D341Med (cell line): ENCODE data around the gene DLG4.
"Not testable (repeated sequence)": the region's sequence is repeated elsewhere in the genome, so short reads cannot be mapped to it uniquely, and the experiment has no call there.

Experiments
- DNase-seq: peaks from one replicate; pipeline ENCODE4 v3.0.0; 2012; ENCODE audit warnings: low spot score

DLG4 gene

DNA sequence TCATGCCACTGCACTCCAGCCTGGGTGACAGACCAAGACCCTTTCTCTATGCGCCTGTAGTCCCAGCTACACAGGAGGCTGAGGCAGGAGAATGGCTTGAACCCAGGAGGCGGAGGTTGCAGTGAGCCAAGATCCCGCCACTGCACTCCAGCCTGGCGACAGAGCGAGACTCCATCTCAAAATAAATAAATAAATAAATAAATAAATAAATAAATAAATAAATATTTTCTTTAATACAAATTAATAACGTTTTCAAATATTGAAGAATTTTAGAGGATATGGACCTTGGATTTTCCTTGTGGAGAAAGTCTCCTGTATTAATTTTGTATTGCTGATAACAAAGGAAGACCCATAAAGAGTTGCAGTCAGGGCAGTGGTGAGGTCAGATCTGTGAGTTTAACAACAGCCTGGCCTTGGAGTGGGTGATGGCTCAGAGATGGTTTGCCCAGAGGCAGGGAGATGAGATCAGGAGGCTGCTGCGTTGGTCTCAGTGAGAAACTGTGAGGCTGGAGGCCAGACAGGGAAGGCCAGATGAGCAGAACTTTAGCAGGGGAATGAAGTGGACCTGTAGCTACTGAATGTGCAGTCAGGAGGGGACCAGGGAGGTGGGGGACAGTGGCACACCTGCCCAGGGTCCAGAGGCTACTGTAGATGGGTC lies 36.1 kb downstream of the DLG4 start:
- DNase-seq, result no peak

- not testable (repeated sequence) for DNase-seq
These were observed 37.5 kb downstream of the DLG4 start for GRCh38 chr17:7182101-7182500.

DNA sequence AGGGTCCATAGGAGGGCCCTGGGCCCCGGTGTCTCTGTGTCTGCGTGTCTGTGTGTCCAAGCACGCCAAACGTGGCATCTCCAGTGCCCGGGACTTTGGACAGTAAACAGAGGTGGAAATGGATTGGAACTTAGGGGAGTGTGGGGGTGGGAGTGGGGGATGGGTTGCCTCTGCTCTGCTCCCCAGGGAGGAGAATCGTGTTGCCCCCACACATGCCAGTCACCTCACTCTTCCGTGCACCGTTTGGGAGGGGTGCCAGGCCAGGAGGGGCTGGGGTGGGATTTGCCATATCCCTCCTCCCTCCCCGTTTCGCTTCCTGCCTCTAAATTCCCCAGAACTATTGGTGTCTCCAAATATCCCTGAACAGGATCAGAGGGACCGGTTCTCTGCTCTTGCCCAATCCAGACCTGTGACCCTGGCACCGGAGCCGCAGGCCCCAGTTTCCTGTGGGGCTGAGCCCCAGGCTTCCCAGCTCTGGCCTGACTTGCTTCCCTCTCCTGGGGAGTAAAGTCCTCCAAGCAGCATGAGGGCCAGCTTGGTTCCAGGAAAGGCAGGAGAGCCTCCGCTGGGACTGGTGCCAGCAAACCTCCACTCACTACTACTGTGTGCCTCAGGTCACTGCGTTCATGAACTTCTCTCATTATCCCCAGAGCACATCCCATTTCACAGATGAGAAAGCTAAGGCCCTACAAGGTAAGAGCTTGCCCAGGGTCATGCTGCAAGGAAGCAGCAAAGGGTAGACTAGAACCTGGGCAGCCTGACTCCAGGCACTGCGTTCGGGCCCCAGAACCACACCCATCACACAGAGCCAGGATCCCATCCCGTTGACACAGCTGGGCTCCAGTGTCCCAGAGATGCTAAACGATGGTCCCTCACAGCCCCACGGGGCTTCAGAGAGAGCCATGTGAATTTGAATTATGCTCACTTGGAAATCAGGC lies 40.0 kb downstream of the DLG4 start, which contains the start of gene ASGR1:
TSS of gene ASGR1 (minus strand) at position 54 of the 938 bp plus-strand sequence. CDS start 807 bp downstream, outside the sequence.
- no peak for DNase-seq

GRCh38 chr17:7178973-7179316 lies 40.7 kb downstream of the DLG4 start:
- DNase-seq, result peak; percentile 6

DNA sequence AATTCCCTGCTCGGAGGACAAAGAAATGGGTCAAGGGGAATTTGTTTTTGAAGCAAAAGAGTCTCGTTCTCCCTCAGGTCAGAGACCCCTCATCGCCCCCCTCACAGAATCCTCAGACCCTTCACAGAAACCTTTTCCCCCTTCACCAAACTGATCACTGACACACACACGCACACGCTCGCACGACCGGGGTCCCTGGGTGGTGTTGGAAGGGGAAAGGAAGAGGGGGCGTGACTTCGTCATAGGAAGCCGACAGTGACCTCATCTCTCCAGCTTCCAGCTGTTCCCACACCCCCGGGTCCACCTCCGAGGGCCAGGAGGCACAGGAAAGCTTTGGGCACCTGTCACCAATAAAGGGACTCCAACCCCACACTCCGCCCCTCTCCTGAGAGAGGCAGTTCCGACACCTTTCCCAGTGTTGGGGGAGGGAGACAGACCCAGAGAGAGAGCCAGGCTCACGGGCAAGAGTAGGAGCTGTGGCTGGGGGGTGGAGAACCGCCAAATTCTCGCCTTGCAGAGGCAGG lies 41.6 kb downstream of the DLG4 start:
- peak; percentile 16 for DNase-seq

GRCh38 chr17:7177191-7177953 lies 42.3 kb downstream of the DLG4 start:
- DNase-seq, result peak; percentile 84

DNA sequence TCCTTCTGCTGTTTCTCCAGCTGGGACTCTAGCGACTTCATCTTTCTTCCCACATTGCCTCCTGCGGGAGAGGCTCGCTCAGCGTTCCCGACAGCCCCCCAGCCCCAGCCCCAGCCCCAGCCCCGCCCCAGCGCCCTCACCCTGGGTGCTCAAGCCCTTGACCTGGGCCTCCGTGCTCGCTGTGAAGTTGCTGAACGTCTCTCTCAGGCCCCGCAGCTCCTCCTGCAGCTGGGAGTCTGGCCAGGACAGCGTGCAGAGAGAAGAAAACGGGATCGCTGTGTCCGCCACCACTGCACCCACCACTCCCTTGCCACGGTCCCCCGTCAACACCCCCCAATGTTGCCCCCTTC lies 42.8 kb downstream of the DLG4 start:
- DNase-seq, result no peak

DNA sequence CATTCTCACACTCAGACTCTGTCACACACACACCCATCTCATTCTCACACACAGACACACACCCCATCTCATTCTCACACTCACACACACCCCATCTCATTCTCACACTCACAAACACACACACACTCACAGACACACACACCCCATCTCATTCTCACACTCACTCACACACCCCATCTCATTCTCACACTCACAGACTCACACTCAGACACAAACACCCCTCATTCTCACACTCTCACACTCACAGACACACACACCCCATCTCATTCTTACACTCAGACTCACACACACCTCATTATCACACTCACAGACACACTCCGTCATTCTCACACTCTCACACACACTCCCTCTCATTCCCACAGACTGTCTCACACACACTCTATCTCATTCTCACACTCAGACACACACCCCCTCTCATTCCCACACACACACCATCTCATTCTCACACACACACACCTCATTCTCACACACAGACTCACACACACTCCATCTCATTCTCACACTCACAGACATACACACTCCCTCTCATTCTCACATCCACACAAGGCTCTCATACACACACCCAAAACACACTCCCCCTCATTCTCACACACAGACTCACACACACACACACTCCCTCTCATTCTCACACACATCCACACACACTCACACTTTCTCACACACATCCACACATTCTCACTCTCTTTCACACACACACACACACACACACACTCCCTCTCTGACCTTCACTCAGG lies 43.4 kb downstream of the DLG4 start:
- DNase-seq, result no peak

- no peak for DNase-seq
These were observed 44.3 kb downstream of the DLG4 start for GRCh38 chr17:7175330-7175733.

- DNase-seq, result no peak
These were observed 44.9 kb downstream of the DLG4 start for GRCh38 chr17:7174603-7175326.

DNA sequence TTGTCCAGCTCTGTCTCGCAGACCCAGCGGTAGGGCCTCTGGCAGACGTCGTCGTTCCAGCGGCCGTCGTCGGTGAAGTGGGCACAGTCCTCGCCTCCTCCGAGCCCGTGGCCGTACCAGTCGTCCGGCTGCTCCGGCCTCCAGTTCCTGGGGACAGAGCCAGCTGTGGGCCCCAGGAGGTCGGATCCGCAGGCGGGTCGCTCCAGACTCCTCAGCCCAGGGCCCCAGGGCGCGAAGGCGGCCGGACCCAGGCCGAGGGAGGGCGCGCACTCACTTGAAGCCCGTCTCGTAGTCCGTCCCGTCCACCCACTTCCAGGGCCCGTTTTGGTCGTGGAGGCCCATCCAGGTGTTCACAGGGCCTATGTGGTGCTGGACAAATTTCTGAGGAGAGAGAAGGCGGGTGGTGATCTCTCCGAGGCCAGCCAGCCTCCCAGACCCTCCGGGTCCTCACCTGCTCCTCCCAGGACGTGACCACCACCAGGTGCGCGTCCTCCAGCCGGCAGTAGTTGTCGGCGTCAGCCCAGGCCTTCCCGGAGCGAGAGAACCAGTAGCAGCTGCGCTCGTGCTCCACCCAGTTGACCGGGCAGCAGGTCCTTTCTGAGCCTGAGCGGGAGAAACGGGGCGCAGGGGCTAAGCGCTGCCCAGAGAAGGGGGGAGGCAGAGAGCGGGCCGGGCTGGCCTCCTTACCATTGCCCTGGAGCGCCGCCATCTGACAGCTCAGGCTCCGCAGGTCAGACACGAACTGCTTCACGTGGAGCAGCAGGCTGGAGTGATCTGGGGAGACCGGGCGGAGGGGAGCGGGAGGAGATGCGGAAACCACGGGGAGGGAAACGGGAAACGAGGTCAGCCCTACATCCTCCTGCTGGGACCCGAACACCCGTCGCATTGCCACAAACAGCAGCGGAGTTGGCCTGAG lies 45.7 kb downstream of the DLG4 start:
- peak; percentile 47 for DNase-seq

GRCh38 chr17:7172522-7173191 lies 47.0 kb downstream of the DLG4 start:
- DNase-seq, result not testable (repeated sequence)

DNA sequence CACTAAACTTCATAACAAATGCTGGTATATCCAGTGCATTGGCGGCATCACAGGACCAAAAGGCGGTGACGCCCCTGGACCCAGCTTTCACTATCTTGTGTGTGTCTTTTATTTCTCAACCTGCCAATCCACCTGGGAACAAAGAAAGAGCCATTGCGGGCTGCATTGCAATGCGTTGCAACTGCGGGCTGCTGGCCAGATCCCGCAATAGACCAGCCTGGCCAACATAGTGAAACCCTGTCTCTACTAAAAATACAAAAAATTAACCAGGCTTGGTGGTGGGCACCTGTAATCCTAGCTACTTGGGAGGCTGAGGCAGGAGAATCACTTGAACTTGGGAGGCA lies 50.1 kb downstream of the DLG4 start:
- DNase-seq, result not testable (repeated sequence)

DNA sequence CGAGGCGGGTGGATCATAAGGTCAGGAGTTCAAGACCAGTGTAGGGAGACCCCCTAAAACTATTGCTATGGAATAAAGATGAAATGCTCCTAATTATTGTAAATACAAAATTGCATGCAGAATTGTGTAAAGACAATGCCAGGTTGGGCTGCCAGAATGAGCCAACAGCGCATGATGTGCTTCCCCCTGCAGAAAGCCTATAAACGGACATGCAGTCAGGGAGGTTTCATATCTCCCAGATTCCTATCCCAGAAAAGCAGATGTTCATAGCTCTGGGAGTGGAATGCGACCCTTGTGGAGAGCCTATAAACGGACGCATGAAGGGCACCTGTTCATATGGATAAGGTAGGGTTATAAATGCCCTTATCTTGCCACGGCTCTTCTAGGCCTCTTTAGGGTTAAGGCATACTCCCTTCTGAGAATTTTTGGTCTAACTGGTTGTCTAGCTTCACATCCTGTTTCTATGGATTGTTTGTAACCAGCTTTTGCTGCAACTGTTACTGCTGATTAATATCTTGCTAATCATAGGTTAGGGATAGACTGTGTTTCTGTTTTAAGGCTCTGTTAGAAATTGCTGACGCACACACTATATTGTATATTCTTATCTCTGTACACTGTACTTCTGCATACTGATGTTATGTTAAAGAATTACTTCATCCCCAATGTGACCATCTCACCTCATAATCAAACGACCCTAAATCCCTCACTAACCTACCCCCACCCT lies 50.6 kb downstream of the DLG4 start:
- not testable (repeated sequence) for DNase-seq

- DNase-seq, result no peak
These were observed 51.8 kb downstream of the DLG4 start for GRCh38 chr17:7167832-7168231.

GRCh38 chr17:7166873-7167272 lies 52.8 kb downstream of the DLG4 start:
- no peak for DNase-seq

DNA sequence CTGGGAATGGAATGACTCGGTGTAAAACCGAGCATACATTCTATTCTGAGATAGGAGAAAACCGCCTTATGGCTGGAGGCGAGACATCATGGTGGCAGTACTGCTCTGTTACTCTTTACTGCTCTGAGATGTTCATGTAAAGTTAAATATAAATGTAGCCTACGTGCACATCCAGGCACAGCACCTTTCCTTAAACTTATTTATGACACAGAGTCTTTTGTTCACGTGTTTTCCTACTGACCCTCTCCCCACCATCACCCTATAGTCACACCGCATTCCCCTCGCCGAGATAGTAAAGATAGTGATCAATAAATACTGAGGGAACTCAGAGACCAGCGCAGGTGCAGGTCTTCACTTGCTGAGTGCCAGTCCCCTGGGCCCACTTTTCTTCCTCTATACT lies 60.1 kb downstream of the DLG4 start:
- not testable (repeated sequence) for DNase-seq

DNA sequence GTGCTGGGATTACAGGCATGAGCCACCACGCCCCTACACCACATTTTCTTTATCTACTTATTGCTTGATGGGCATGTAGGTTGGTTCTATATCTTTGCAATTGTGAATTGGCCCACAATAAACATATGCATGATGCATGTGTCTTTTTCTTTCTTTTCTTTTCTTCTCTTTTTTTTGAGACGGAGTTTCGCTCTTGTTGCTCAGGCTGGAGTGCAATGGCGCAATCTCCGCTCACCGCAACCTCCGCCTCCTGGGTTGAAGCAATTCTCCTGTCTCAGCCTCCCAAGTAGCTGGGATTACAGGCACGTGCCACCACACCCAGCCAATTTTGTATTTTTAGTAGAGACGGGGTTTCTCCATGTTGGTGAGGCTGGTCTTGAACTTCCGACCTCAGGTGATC lies 61.2 kb downstream of the DLG4 start:
- not testable (repeated sequence) for DNase-seq
